ENCODE data around the gene DGCR8.

DGCR8 gene

DNA sequence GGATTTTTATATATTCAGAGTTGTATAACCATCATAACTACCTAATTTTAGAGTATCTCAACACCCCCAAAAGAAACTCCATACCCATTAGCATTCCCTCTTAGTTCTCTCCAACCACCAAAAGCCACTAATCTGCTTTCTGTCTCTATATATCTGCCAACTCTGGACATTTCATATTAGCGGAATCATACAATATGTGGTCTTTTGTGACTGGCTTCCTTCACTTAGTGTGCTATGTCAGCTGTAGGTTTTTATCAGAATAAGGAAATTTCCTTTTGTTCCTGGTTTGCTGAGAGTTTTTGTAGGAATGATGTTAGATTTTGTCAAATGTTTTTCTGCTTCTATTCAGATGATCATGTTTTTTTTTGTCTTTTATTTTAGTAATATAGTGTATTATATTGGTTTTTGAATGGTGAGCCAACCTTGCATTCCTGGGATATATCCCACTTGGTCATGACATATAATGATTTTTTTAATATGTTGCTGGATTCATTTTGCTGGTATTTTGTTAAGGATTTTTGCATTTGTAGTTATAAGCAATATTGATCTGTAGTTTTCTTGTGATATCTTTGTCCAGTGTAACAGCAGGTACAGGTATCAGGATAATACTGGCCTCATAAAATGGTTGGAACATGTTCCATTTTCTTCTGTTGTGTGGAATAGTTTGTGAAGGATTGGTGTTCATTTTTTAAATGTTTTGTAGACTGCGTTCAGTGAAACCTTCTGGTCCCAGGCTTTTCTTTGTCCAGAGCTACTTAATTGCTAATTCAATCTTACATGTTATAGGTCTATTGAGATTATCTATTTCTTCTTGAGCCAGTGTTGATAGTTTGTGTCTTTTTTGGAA is 16.8 kb downstream of the DGCR8 start:
- Histone ChIP-seq H3K4ac (ENCODE audit: low read length) (no peak overlapping the region), H2AFZ (ENCODE audit: low read length) (no peak overlapping the region), H2AK5ac (ENCODE audit: low read depth, low read length) (no peak overlapping the region), H3K4me1 (ENCODE audit: control insufficient read depth in 2 of 2, insufficient read depth in 1 of 2, low read depth in 1 of 2, low read length in 2 of 2) (no peaks in the 10 kb centered on the region), H3K4me3 (ENCODE audit: low read length in 2 of 2) (no peak overlapping the region), H3K9me3 (replicated peaks in 1 of 2; ENCODE audit: control insufficient read depth in 2 of 2, insufficient read depth in 1 of 2, low read depth in 1 of 2, low read length in 2 of 2) (peaks cover 1 to 12% of the 10 kb centered on the region in 2 donors), H3K27ac (replicated peaks; ENCODE audit: low read length) (no peak overlapping the region), H3K9ac (ENCODE audit: low read depth, low read length, poor library complexity) (no peak overlapping the region), H3K14ac (ENCODE audit: low read length) (no peak overlapping the region), H4K91ac (ENCODE audit: low read depth, low read length, poor library complexity) (no peak overlapping the region), H3K4me2 (ENCODE audit: insufficient read depth, low read length, poor library complexity, severe bottlenecking) (no peak overlapping the region), H2BK120ac (ENCODE audit: low read depth, low read length) (no peak overlapping the region), H3K23ac (ENCODE audit: low read depth, low read length, poor library complexity) (no peak overlapping the region), H3K18ac (ENCODE audit: low read length) (no peak overlapping the region), H4K8ac (ENCODE audit: low read depth, low read length) (no peak overlapping the region), H2BK12ac (ENCODE audit: low read length) (no peak overlapping the region), H3K79me1 (ENCODE audit: low read depth, low read length) (peaks cover 13% of the 10 kb centered on the region), H2BK5ac (ENCODE audit: low read length) (no peak overlapping the region), H3K36me3 (replicated peaks in 1 of 2; ENCODE audit: control insufficient read depth in 2 of 2, insufficient read depth in 2 of 2, low read length in 2 of 2) (peaks cover 72 to 99% of the 10 kb centered on the region in 2 donors), H3K27me3 (ENCODE audit: control insufficient read depth in 3 of 3, insufficient read depth in 3 of 3, low read depth in 1 of 3, low read length in 3 of 3) (no peaks in the 10 kb centered on the region), H2BK15ac (ENCODE audit: low read length) (no peak overlapping the region)
- WGBS, 2 donors (ENCODE audit: extremely low coverage in 2 of 2, insufficient read length in 2 of 2, insufficient replicate concordance in 1 of 2), result no CpG with 5 or more reads among the region's 2 CpGs
- DNase-seq (ENCODE audit: low spot score), result no peak

DNA sequence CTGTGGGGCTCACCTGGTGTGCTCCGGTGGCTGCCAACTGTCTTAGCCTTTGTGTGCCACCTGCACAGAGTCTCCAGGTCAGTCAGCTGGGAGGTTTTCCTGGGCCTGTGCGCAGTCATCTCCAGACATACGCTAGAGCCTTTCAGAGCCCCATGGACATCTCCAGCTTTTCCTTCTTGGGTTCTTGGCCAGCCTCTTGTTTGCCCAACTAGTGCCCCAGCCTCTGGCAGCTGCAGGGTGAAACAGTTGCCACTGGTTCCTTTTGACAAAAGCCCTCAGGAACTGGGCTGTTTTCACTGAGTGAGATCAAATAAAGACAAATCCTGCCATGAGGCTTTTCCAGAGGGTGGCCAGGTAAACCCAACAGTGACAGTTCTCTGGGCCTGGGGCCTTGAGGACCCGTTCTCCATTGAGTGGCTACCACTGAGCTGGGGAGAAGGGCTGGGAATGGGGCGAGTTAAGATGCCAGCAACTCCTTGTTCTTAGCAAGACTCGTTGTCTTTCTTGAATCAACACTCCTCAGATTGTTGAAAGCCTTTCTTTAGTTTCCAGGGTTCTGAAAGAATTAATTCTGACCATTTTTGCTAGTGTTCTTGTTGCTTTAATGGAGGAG is 19.2 kb downstream of the DGCR8 start:
- no peak overlapping the region for H3K4me3 ChIP-seq (ENCODE audit: low read length in 2 of 2)
- no peak overlapping the region for H3K9ac ChIP-seq (ENCODE audit: low read depth, low read length, poor library complexity)
- H3K4ac ChIP-seq (ENCODE audit: low read length), result no peak overlapping the region
- no peaks in the 10 kb centered on the region for H3K4me1 ChIP-seq (ENCODE audit: control insufficient read depth in 2 of 2, insufficient read depth in 1 of 2, low read depth in 1 of 2, low read length in 2 of 2)
- no peak overlapping the region for H3K14ac ChIP-seq (ENCODE audit: low read length)
- H2BK120ac ChIP-seq (ENCODE audit: low read depth, low read length), result no peak overlapping the region
- H2AFZ ChIP-seq (ENCODE audit: low read length), result no peak overlapping the region
- no peak overlapping the region for H2BK5ac ChIP-seq (ENCODE audit: low read length)
- no peak overlapping the region for H2AK5ac ChIP-seq (ENCODE audit: low read depth, low read length)
- H3K27me3 ChIP-seq (ENCODE audit: control insufficient read depth in 3 of 3, insufficient read depth in 3 of 3, low read depth in 1 of 3, low read length in 3 of 3), result no peaks in the 10 kb centered on the region
- no peak overlapping the region for H2BK15ac ChIP-seq (ENCODE audit: low read length)
- H4K8ac ChIP-seq (ENCODE audit: low read depth, low read length), result no peak overlapping the region
- no peak overlapping the region for H2BK12ac ChIP-seq (ENCODE audit: low read length)
- no peak for DNase-seq (ENCODE audit: low spot score)
- peaks cover 2% of the 10 kb centered on the region for H3K79me1 ChIP-seq (ENCODE audit: low read depth, low read length)
- H3K4me2 ChIP-seq (ENCODE audit: insufficient read depth, low read length, poor library complexity, severe bottlenecking), result no peak overlapping the region
- no peak overlapping the region for H3K18ac ChIP-seq (ENCODE audit: low read length)
- H3K27ac ChIP-seq (replicated peaks; ENCODE audit: low read length), result no peak overlapping the region
- peaks cover 60 to 97% of the 10 kb centered on the region in 2 donors for H3K36me3 ChIP-seq (replicated peaks in 1 of 2; ENCODE audit: control insufficient read depth in 2 of 2, insufficient read depth in 2 of 2, low read length in 2 of 2)
- no peak overlapping the region for H4K91ac ChIP-seq (ENCODE audit: low read depth, low read length, poor library complexity)
- H3K9me3 ChIP-seq (replicated peaks in 1 of 2; ENCODE audit: control insufficient read depth in 2 of 2, insufficient read depth in 1 of 2, low read depth in 1 of 2, low read length in 2 of 2), result peaks cover 1 to 12% of the 10 kb centered on the region in 2 donors
- WGBS, 2 donors (ENCODE audit: extremely low coverage in 2 of 2, insufficient read length in 2 of 2, insufficient replicate concordance in 1 of 2), result no CpG with 5 or more reads among the region's 6 CpGs
- H3K23ac ChIP-seq (ENCODE audit: low read depth, low read length, poor library complexity), result no peak overlapping the region

DNA sequence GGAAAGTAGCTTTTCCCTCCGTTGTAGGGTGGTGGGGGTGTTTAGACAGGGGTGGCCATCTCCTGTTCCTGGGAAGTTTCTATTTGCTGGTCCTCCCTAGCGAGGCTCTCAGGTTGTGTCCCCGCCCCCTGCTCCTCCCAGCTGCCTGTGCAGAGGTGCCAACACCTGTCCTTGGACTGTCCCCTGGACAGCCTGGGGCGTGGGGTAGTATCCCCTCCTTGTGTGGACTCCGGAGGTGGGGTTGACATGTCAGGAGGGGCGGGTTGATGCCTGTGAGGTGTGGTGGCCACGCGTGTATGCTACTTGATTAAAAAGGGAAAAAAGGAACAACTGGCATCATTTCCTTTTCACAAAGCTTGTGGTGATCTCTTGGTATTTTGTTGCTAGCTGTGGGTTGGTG is 21.6 kb downstream of the DGCR8 start:
- H2AFZ ChIP-seq (ENCODE audit: low read length), result no peak overlapping the region
- H3K27me3 ChIP-seq (ENCODE audit: control insufficient read depth in 3 of 3, insufficient read depth in 3 of 3, low read depth in 1 of 3, low read length in 3 of 3), result no peaks in the 10 kb centered on the region
- no peak overlapping the region for H2BK120ac ChIP-seq (ENCODE audit: low read depth, low read length)
- H2BK5ac ChIP-seq (ENCODE audit: low read length), result no peak overlapping the region
- DNase-seq (ENCODE audit: low spot score), result no peak
- peaks cover 12% of the 10 kb centered on the region for H3K79me1 ChIP-seq (ENCODE audit: low read depth, low read length)
- H3K4ac ChIP-seq (ENCODE audit: low read length), result no peak overlapping the region
- peaks cover 2 to 4% of the 10 kb centered on the region in 2 donors for H3K9me3 ChIP-seq (replicated peaks in 1 of 2; ENCODE audit: control insufficient read depth in 2 of 2, insufficient read depth in 1 of 2, low read depth in 1 of 2, low read length in 2 of 2)
- H3K23ac ChIP-seq (ENCODE audit: low read depth, low read length, poor library complexity), result peak overlapping the region; percentile 81
- H3K4me1 ChIP-seq (ENCODE audit: control insufficient read depth in 2 of 2, insufficient read depth in 1 of 2, low read depth in 1 of 2, low read length in 2 of 2), result no peaks in the 10 kb centered on the region
- H3K4me3 ChIP-seq (ENCODE audit: low read length in 2 of 2), result no peak overlapping the region
- H4K91ac ChIP-seq (ENCODE audit: low read depth, low read length, poor library complexity), result no peak overlapping the region
- H3K27ac ChIP-seq (replicated peaks; ENCODE audit: low read length), result no peak overlapping the region
- no peak overlapping the region for H2AK5ac ChIP-seq (ENCODE audit: low read depth, low read length)
- H3K18ac ChIP-seq (ENCODE audit: low read length), result no peak overlapping the region
- no peak overlapping the region for H3K4me2 ChIP-seq (ENCODE audit: insufficient read depth, low read length, poor library complexity, severe bottlenecking)
- H3K9ac ChIP-seq (ENCODE audit: low read depth, low read length, poor library complexity), result no peak overlapping the region
- H2BK15ac ChIP-seq (ENCODE audit: low read length), result no peak overlapping the region
- no peak overlapping the region for H4K8ac ChIP-seq (ENCODE audit: low read depth, low read length)
- H3K14ac ChIP-seq (ENCODE audit: low read length), result no peak overlapping the region
- peaks cover 64 to 96% of the 10 kb centered on the region in 2 donors for H3K36me3 ChIP-seq (replicated peaks in 1 of 2; ENCODE audit: control insufficient read depth in 2 of 2, insufficient read depth in 2 of 2, low read length in 2 of 2)
- WGBS, 2 donors (ENCODE audit: extremely low coverage in 2 of 2, insufficient read length in 2 of 2, insufficient replicate concordance in 1 of 2), result no CpG with 5 or more reads among the region's 8 CpGs
- no peak overlapping the region for H2BK12ac ChIP-seq (ENCODE audit: low read length)

DNA sequence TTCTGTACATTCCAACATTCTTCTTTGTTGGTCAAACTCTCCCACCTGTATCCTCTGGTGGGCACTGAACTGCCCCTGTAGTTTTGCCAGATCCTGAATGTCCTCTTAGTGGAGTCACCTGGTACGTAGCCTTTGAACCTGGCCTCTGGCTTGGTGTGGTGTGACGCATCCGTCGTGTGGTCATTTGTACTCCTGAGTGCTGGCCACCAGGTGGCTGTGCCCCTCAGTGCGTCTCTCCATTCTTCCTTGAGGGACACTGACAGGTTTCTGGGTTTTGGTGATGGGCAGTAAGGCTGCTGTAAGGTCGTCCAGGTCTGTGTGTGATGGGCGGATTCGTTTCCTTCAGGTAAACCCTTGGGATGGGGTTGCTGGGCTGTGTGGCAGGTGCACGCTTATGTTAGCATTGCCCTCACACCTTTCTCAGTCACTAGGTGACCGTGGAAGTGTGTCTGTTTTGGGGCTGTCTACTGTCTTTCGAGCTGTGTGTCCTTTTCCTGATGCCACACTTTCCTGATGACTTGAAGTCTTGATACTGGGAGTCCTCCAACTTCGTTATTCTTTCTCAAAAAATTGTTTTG is 22.3 kb downstream of the DGCR8 start:
- Histone ChIP-seq H3K18ac (ENCODE audit: low read length) (no peak overlapping the region), H3K4me2 (ENCODE audit: insufficient read depth, low read length, poor library complexity, severe bottlenecking) (no peak overlapping the region), H3K23ac (ENCODE audit: low read depth, low read length, poor library complexity) (no peak overlapping the region), H3K4me1 (ENCODE audit: control insufficient read depth in 2 of 2, insufficient read depth in 1 of 2, low read depth in 1 of 2, low read length in 2 of 2) (no peaks in the 10 kb centered on the region), H3K27me3 (ENCODE audit: control insufficient read depth in 3 of 3, insufficient read depth in 3 of 3, low read depth in 1 of 3, low read length in 3 of 3) (no peaks in the 10 kb centered on the region), H2BK120ac (ENCODE audit: low read depth, low read length) (no peak overlapping the region), H2AK5ac (ENCODE audit: low read depth, low read length) (no peak overlapping the region), H4K8ac (ENCODE audit: low read depth, low read length) (no peak overlapping the region), H3K79me1 (ENCODE audit: low read depth, low read length) (peaks cover 12% of the 10 kb centered on the region), H3K4me3 (ENCODE audit: low read length in 2 of 2) (no peak overlapping the region), H3K36me3 (replicated peaks in 1 of 2; ENCODE audit: control insufficient read depth in 2 of 2, insufficient read depth in 2 of 2, low read length in 2 of 2) (peaks cover 68 to 96% of the 10 kb centered on the region in 2 donors), H3K14ac (ENCODE audit: low read length) (no peak overlapping the region), H2BK15ac (ENCODE audit: low read length) (no peak overlapping the region), H3K4ac (ENCODE audit: low read length) (no peak overlapping the region), H2BK5ac (ENCODE audit: low read length) (no peak overlapping the region), H3K9me3 (replicated peaks in 1 of 2; ENCODE audit: control insufficient read depth in 2 of 2, insufficient read depth in 1 of 2, low read depth in 1 of 2, low read length in 2 of 2) (peaks cover 0 to 2% of the 10 kb centered on the region in 2 donors), H3K27ac (replicated peaks; ENCODE audit: low read length) (no peak overlapping the region), H2BK12ac (ENCODE audit: low read length) (no peak overlapping the region), H2AFZ (ENCODE audit: low read length) (no peak overlapping the region), H3K9ac (ENCODE audit: low read depth, low read length, poor library complexity) (no peak overlapping the region), H4K91ac (ENCODE audit: low read depth, low read length, poor library complexity) (no peak overlapping the region)
- DNase-seq (ENCODE audit: low spot score), result no peak
- WGBS, 2 donors (ENCODE audit: extremely low coverage in 2 of 2, insufficient read length in 2 of 2, insufficient replicate concordance in 1 of 2), result no CpG with 5 or more reads among the region's 12 CpGs

Measured in neuronal stem cell (in vitro differentiated cells).